OCI-LY7 (cell line): ENCODE measurements around the gene APOL1. TPM values are rescaled to one million over a fixed set of nuclear protein-coding genes. Genes with fewer than 3 reads are reported as not detected.

ENCODE experiments used
- BruUV-seq: library from RNA; stranded (reverse); fragments of 400-500 nt; replicated peaks from 2 replicates; lab custom pipeline; 2021; lab: Mats Ljungman, UMichigan
- CTCF ChIA-PET: fragments of 300-600 bp; sonication (Branson Sonifier 250); formaldehyde crosslinking; loops from one replicate; lab custom pipeline; 2022; ENCODE audit warnings: antibody characterized with exemption; ENCODE audit not compliant: unreplicated experiment; lab: Charles Lee
- POLR2A ChIA-PET: fragments of 300-600 bp; sonication (Branson Sonifier 250); formaldehyde crosslinking; loops from one replicate; lab custom pipeline; 2022; ENCODE audit warnings: antibody characterized with exemption; lab: Charles Lee
- DNase-seq: peaks from one replicate; pipeline ENCODE4 v3.0.0-alpha.2; 2015; ENCODE audit warnings: low spot score
- H2AFZ ChIP-seq: fragments of 200-600 bp; sonication (generic), shearing (Covaris generic); 2 replicates; pipeline ENCODE4 v1.6.1; 2014; ENCODE audit warnings: mild to moderate bottlenecking, antibody characterized with exemption, low read length, moderate library complexity
- H3K27ac ChIP-seq: fragments of 200-600 bp; sonication (generic); 2 replicates; pipeline ENCODE4 v1.5.1; 2014; ENCODE audit warnings: mixed run types, low read depth, mild to moderate bottlenecking, moderate library complexity, low read length, inconsistent platforms; ENCODE audit not compliant: poor library complexity, severe bottlenecking
- H3K36me3 ChIP-seq: fragments of 200-600 bp; sonication (generic); 2 replicates; pipeline ENCODE4 v1.6.1; 2014; ENCODE audit warnings: mild to moderate bottlenecking, antibody characterized with exemption, low read length, moderate library complexity, mixed read lengths; ENCODE audit not compliant: insufficient read depth
- H3K4me1 ChIP-seq: fragments of 200-600 bp; sonication (generic); 2 replicates; pipeline ENCODE4 v1.5.1; 2014; ENCODE audit warnings: mild to moderate bottlenecking, low read length; ENCODE audit not compliant: insufficient read depth, poor library complexity, severe bottlenecking
- H3K4me2 ChIP-seq: fragments of 200-600 bp; sonication (generic); 2 replicates; pipeline ENCODE4 v1.6.1; 2014; ENCODE audit warnings: mild to moderate bottlenecking, low read length
- H3K4me3 ChIP-seq: fragments of 200-600 bp; sonication (generic); 2 replicates; pipeline ENCODE4 v1.5.1; 2014; ENCODE audit warnings: mild to moderate bottlenecking, low read depth, low read length; ENCODE audit not compliant: poor library complexity, severe bottlenecking
- H3K79me2 ChIP-seq: fragments of 200-600 bp; sonication (generic); 2 replicates; pipeline ENCODE4 v1.6.1; 2016; ENCODE audit warnings: low read depth, mild to moderate bottlenecking, low read length, moderate library complexity, mixed read lengths; ENCODE audit not compliant: insufficient read depth
- H3K9me2 ChIP-seq: fragments of 200-600 bp; sonication (generic); 2 replicates; pipeline ENCODE4 v1.6.1; 2016; ENCODE audit warnings: mild to moderate bottlenecking, low read length, mixed read lengths; ENCODE audit not compliant: insufficient read depth
- H3K9me3 ChIP-seq: fragments of 200-600 bp; sonication (generic); 2 replicates; pipeline ENCODE4 v1.6.1; 2014; ENCODE audit warnings: mild to moderate bottlenecking, mixed run types, low read length, mixed read lengths
- H4K20me1 ChIP-seq: fragments of 200-600 bp; sonication (generic); 2 replicates; pipeline ENCODE4 v1.6.1; 2014; ENCODE audit warnings: mild to moderate bottlenecking, antibody characterized with exemption, low read length, moderate library complexity, mixed read lengths; ENCODE audit not compliant: insufficient read depth
- CTCF ChIP-seq: fragments of 200-600 bp; sonication (generic); conservative IDR thresholded peaks from 2 replicates; pipeline ENCODE4 v1.5.1; 2014; ENCODE audit warnings: mild to moderate bottlenecking, antibody characterized with exemption, low read length, moderate library complexity, mixed read lengths
- EZH2phosphoT487 ChIP-seq: fragments of 200-600 bp; sonication (generic); IDR thresholded peaks from 2 replicates; pipeline ENCODE4 v1.6.1; 2018; ENCODE audit warnings: low read depth, borderline replicate concordance, mild to moderate bottlenecking, mixed run types, antibody characterized with exemption, low read length, moderate library complexity, mixed read lengths
- intact Hi-C: fragments of 100-400 bp; cut with micrococcal nuclease; formaldehyde crosslinking; loops from one replicate; pipeline ENCODE4 v1.10.0; 2022; ENCODE audit not compliant: unreplicated experiment
- total RNA-seq, 2 experiments: library from RNA; depleted of rRNA in 1 of 2; stranded (reverse); fragments of >200 nt in 1 of 2; shearing (Covaris generic) in 1 of 2; gene quantifications; 2 replicates each; pipeline ENCODE4 v1.2.3, GENCODE V29; 2014 to 2022

APOL1 gene
- total RNA-seq, 2 experiments from 2014 or later: 0.42 to 0.47 TPM

DNA sequence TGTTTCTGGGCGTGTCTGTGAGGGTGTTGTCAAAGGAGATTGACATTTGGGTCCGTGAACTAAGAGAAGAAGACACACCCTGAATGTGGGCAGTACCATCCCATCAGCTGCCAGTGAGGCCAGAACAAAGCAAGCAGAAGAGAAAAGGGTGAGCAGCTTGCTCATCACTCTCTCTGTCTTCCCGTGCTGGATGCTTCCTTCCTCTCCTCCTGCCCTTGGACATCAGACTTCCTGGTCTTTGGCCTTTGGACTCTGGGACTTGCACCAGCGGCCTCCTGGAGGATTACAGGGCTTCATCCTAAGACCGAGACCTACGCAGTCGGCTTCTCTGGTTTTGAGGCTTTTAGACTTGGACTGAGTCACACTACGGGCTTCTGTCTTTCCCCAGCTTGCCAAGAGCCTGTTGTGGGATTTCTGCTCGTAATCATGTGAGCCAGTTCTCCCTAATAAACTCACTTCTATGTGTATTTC, 32.4 kb upstream of the APOL1 start:
- TF ChIP-seq EZH2phosphoT487 (no peak), CTCF (no peak)
- Histone ChIP-seq H3K9me3 (no peaks in the 10 kb centered on the region), H3K4me1 (no peaks in the 10 kb centered on the region), H3K4me2 (no peak overlapping the region), H2AFZ (no peak overlapping the region), H4K20me1 (no peaks in the 10 kb centered on the region), H3K4me3 (no peak overlapping the region), H3K9me2 (no peaks in the 10 kb centered on the region), H3K27ac (no peak overlapping the region), H3K79me2 (no peaks in the 10 kb centered on the region), H3K36me3 (no peaks in the 10 kb centered on the region)
- no TSS peak for BruUV-seq
- CTCF ChIA-PET: no interaction called here
- POLR2A ChIA-PET: interaction anchor here (0.9 kb wide), 1 partner anchor 52 kb away, joined by 3 read pairs; no protein-coding TSS in a partner anchor
- no peak for DNase-seq
- intact Hi-C loops: loop anchor here (2.0 to 5.0 kb wide), 3 partner anchors 24 to 78 kb away; no protein-coding TSS in a partner anchor

DNA sequence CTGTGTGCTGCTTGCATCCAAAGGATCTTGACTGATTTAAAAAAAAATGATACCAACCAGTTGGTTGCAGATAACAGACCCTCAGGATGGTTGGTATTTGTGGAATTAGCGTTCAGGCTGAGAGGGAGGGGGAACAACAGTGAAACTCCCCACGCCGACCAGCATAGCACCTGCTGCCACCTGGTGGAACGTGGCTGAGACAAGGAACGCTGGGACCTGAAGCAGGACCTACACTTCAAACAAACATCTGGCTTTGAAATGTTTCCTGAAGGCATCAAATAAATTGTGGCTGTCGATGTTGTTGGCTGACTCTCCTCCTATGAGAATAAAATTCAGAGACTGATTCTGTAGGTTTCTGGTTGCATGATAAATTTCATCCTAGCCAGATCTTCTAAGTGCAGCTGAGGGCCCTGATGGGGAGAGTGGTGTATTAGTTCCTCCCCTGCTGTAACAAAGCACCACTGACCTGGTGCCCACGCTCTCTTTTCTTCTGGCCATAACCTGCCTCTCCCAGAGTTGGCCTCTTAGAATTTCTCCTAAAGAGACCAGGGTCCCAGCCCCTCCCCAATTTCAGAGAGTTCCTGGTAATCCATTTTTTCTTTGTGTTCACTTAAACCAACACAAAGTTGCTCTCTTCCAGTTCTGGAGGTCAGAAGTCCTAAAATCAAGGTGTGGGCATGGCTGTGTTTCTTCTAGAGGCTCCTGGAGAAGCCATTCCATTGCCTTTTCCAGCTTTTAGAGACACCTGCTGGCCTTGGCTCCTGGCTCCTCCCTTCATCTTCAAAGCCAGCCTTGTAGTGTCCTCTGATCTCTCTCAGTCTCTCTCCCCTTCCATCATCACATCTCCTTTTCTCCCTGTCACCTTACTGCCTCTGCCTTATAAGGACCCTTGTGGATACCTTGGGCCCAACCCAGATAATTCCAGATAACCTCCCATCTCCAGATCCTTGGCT, 30.9 kb upstream of the APOL1 start:
- no peak overlapping the region for H3K27ac ChIP-seq
- intact Hi-C loops: loop anchor here (2.0 to 5.0 kb wide), 3 partner anchors 25 to 80 kb away; no protein-coding TSS in a partner anchor
- TF ChIP-seq CTCF: peak; percentile 95
- no peak for TF ChIP-seq EZH2phosphoT487
- DNase-seq: peak; percentile 64
- ChIA-PET POLR2A (interaction anchor here (0.9 kb wide), 1 partner anchor 14 kb away, joined by 4 read pairs; no protein-coding TSS in a partner anchor), CTCF (no interaction called here)
- no peaks in the 10 kb centered on the region for H3K9me2 ChIP-seq
- no TSS peak for BruUV-seq
- no peaks in the 10 kb centered on the region for H3K36me3 ChIP-seq
- no peaks in the 10 kb centered on the region for H3K79me2 ChIP-seq
- H3K4me3 ChIP-seq: no peak overlapping the region
- no peak overlapping the region for H2AFZ ChIP-seq
- H3K4me2 ChIP-seq: no peak overlapping the region
- no peaks in the 10 kb centered on the region for H3K9me3 ChIP-seq
- H3K4me1 ChIP-seq: no peaks in the 10 kb centered on the region
- no peaks in the 10 kb centered on the region for H4K20me1 ChIP-seq
